ENCODE results near the gene MGMT. TPM values are rescaled to one million over a fixed set of nuclear protein-coding genes. Genes with fewer than 3 reads are reported as not detected.

Gene MGMT
- total RNA-seq, 2 experiments from 2014 or later: 20.9 to 23.3 TPM

- H3K4me1 Mint-ChIP-seq: no peaks in the 10 kb centered on the region
- no peaks in the 10 kb centered on the region for H3K27me3 Mint-ChIP-seq
- H3K27ac Mint-ChIP-seq: no peak overlapping the region
- H3K36me3 Mint-ChIP-seq: peaks cover 10% of the 10 kb centered on the region
- no peak overlapping the region for H3K4me3 Mint-ChIP-seq
- DNase-seq: no peak
- peaks cover 31% of the 10 kb centered on the region for H3K9me3 Mint-ChIP-seq
These were observed 321.2 kb downstream of the MGMT start for GRCh38 chr10:129788215-129788614.

GRCh38 chr10:129790715-129791446 lies 323.8 kb downstream of the MGMT start:
- no peak overlapping the region for H3K4me3 Mint-ChIP-seq
- H3K9me3 Mint-ChIP-seq: peaks cover 35% of the 10 kb centered on the region
- DNase-seq: no peak
- H3K27ac Mint-ChIP-seq: no peak overlapping the region
- H3K4me1 Mint-ChIP-seq: no peaks in the 10 kb centered on the region
- H3K36me3 Mint-ChIP-seq: peaks cover 6% of the 10 kb centered on the region
- no peaks in the 10 kb centered on the region for H3K27me3 Mint-ChIP-seq

- H3K4me3 Mint-ChIP-seq: no peak overlapping the region
- peaks cover 5% of the 10 kb centered on the region for H3K36me3 Mint-ChIP-seq
- no peak for DNase-seq
- H3K27ac Mint-ChIP-seq: no peak overlapping the region
- no peaks in the 10 kb centered on the region for H3K27me3 Mint-ChIP-seq
- H3K4me1 Mint-ChIP-seq: no peaks in the 10 kb centered on the region
- H3K9me3 Mint-ChIP-seq: peaks cover 34% of the 10 kb centered on the region
These were observed 325.1 kb downstream of the MGMT start for GRCh38 chr10:129792141-129792540.

GRCh38 chr10:129792864-129793263 lies 325.8 kb downstream of the MGMT start:
- no peak overlapping the region for H3K27ac Mint-ChIP-seq
- H3K9me3 Mint-ChIP-seq: peaks cover 30% of the 10 kb centered on the region
- no peaks in the 10 kb centered on the region for H3K27me3 Mint-ChIP-seq
- H3K36me3 Mint-ChIP-seq: peaks cover 1% of the 10 kb centered on the region
- H3K4me3 Mint-ChIP-seq: no peak overlapping the region
- DNase-seq: no peak
- H3K4me1 Mint-ChIP-seq: no peaks in the 10 kb centered on the region

- Mint-ChIP-seq H3K27ac (no peak overlapping the region), H3K27me3 (peaks cover 2% of the 10 kb centered on the region), H3K4me3 (no peak overlapping the region), H3K36me3 (peaks cover 1% of the 10 kb centered on the region), H3K9me3 (peaks cover 32% of the 10 kb centered on the region), H3K4me1 (no peaks in the 10 kb centered on the region)
- no peak for DNase-seq
These were observed 326.4 kb downstream of the MGMT start for GRCh38 chr10:129793479-129793878.

- Mint-ChIP-seq H3K27me3 (peaks cover 2% of the 10 kb centered on the region), H3K36me3 (peaks cover 1% of the 10 kb centered on the region), H3K4me1 (no peaks in the 10 kb centered on the region), H3K27ac (no peak overlapping the region), H3K9me3 (peaks cover 32% of the 10 kb centered on the region), H3K4me3 (no peak overlapping the region)
- no peak for DNase-seq
These were observed 327.0 kb downstream of the MGMT start for GRCh38 chr10:129793996-129794395.

- H3K36me3 Mint-ChIP-seq: peaks cover 1% of the 10 kb centered on the region
- no peak for DNase-seq
- peaks cover 16% of the 10 kb centered on the region for H3K9me3 Mint-ChIP-seq
- H3K4me1 Mint-ChIP-seq: no peaks in the 10 kb centered on the region
- H3K4me3 Mint-ChIP-seq: no peak overlapping the region
- H3K27ac Mint-ChIP-seq: no peak overlapping the region
- H3K27me3 Mint-ChIP-seq: peaks cover 2% of the 10 kb centered on the region
These were observed 329.8 kb downstream of the MGMT start for GRCh38 chr10:129796710-129797420.

GRCh38 chr10:129799942-129800341 lies 332.9 kb downstream of the MGMT start:
- no peaks in the 10 kb centered on the region for H3K4me1 Mint-ChIP-seq
- DNase-seq: no peak
- no peak overlapping the region for H3K4me3 Mint-ChIP-seq
- peaks cover 24% of the 10 kb centered on the region for H3K9me3 Mint-ChIP-seq
- peaks cover 5% of the 10 kb centered on the region for H3K27me3 Mint-ChIP-seq
- H3K36me3 Mint-ChIP-seq: peaks cover 4% of the 10 kb centered on the region
- H3K27ac Mint-ChIP-seq: no peak overlapping the region

- Mint-ChIP-seq H3K4me1 (no peaks in the 10 kb centered on the region), H3K4me3 (no peak overlapping the region)
These were observed 333.8 kb downstream of the MGMT start for GRCh38 chr10:129800796-129801340.

GRCh38 chr10:129807211-129807610 lies 340.2 kb downstream of the MGMT start:
- Mint-ChIP-seq H3K27ac (no peak overlapping the region), H3K4me3 (no peak overlapping the region), H3K9me3 (peaks cover 27% of the 10 kb centered on the region), H3K4me1 (no peaks in the 10 kb centered on the region), H3K27me3 (peaks cover 3% of the 10 kb centered on the region), H3K36me3 (peaks cover 8% of the 10 kb centered on the region)
- DNase-seq: no peak

More at GRCh38 chr10:129800796-129801340, 333.8 kb downstream of the MGMT start:
- peaks cover 26% of the 10 kb centered on the region for H3K9me3 Mint-ChIP-seq
- no peak overlapping the region for H3K27ac Mint-ChIP-seq
- no peak for DNase-seq
- H3K36me3 Mint-ChIP-seq: peaks cover 4% of the 10 kb centered on the region
- H3K27me3 Mint-ChIP-seq: peaks cover 5% of the 10 kb centered on the region

GRCh38 chr10:129808092-129808983 lies 341.3 kb downstream of the MGMT start:
- Mint-ChIP-seq H3K4me1 (no peaks in the 10 kb centered on the region), H3K27me3 (peaks cover 3% of the 10 kb centered on the region), H3K4me3 (no peak overlapping the region), H3K27ac (no peak overlapping the region), H3K36me3 (peaks cover 5% of the 10 kb centered on the region), H3K9me3 (peaks cover 23% of the 10 kb centered on the region)
- no peak for DNase-seq

- H3K9me3 Mint-ChIP-seq: peaks cover 12% of the 10 kb centered on the region
- DNase-seq: no peak
- H3K4me1 Mint-ChIP-seq: no peaks in the 10 kb centered on the region
- no peak overlapping the region for H3K4me3 Mint-ChIP-seq
- H3K27me3 Mint-ChIP-seq: peaks cover 3% of the 10 kb centered on the region
- H3K36me3 Mint-ChIP-seq: peaks cover 3% of the 10 kb centered on the region
- H3K27ac Mint-ChIP-seq: no peak overlapping the region
These were observed 342.4 kb downstream of the MGMT start for GRCh38 chr10:129809431-129809830.

GRCh38 chr10:129809841-129810240 lies 342.8 kb downstream of the MGMT start:
- DNase-seq: no peak
- H3K27ac Mint-ChIP-seq: no peak overlapping the region
- peaks cover 11% of the 10 kb centered on the region for H3K9me3 Mint-ChIP-seq
- H3K4me3 Mint-ChIP-seq: no peak overlapping the region
- no peaks in the 10 kb centered on the region for H3K4me1 Mint-ChIP-seq
- peaks cover 3% of the 10 kb centered on the region for H3K36me3 Mint-ChIP-seq
- H3K27me3 Mint-ChIP-seq: peaks cover 3% of the 10 kb centered on the region

GRCh38 chr10:129811208-129811607 lies 344.2 kb downstream of the MGMT start:
- Mint-ChIP-seq H3K27ac (no peak overlapping the region), H3K4me3 (no peak overlapping the region), H3K4me1 (no peaks in the 10 kb centered on the region)

GRCh38 chr10:129812398-129812797 lies 345.4 kb downstream of the MGMT start:
- Mint-ChIP-seq H3K4me3 (no peak overlapping the region), H3K27ac (no peak overlapping the region), H3K36me3 (peaks cover 2% of the 10 kb centered on the region), H3K4me1 (no peaks in the 10 kb centered on the region), H3K27me3 (peaks cover 3% of the 10 kb centered on the region), H3K9me3 (peaks cover 1% of the 10 kb centered on the region)
- no peak for DNase-seq

More at GRCh38 chr10:129811208-129811607, 344.2 kb downstream of the MGMT start:
- peaks cover 3% of the 10 kb centered on the region for H3K36me3 Mint-ChIP-seq
- peaks cover 7% of the 10 kb centered on the region for H3K9me3 Mint-ChIP-seq
- H3K27me3 Mint-ChIP-seq: peaks cover 3% of the 10 kb centered on the region
- no peak for DNase-seq

All from activated naive CD8-positive, alpha-beta T cell treated with anti-CD3 and anti-CD28 coated beads for 36 hours (primary cell).